IgD-negative memory B cell (primary cell): Measurements from ENCODE around the gene CLDN25. TPM values are rescaled to one million over a fixed set of nuclear protein-coding genes. Genes with fewer than 3 reads are reported as not detected.
"Not testable (repeated sequence)": the region's sequence is repeated elsewhere in the genome, so short reads cannot be mapped to it uniquely, and the experiment has no call there.

ENCODE experiments used
- H3K27ac Mint-ChIP-seq, 3 donors: one replicate each; pipeline ENCODE4 v1.8.0; 2020 to 2022; ENCODE audit warnings: mild to moderate bottlenecking in 3 of 3, mixed read lengths in 3 of 3, moderate library complexity in 1 of 3
- H3K27me3 Mint-ChIP-seq: one replicate; pipeline ENCODE4 v1.8.0; 2021; ENCODE audit warnings: mixed read lengths
- H3K36me3 Mint-ChIP-seq: one replicate; pipeline ENCODE4 v1.8.0; 2020; ENCODE audit warnings: mild to moderate bottlenecking, mixed read lengths
- H3K4me1 Mint-ChIP-seq, 3 donors: one replicate each; pipeline ENCODE4 v1.8.0; 2020 to 2022; ENCODE audit warnings: mixed read lengths in 3 of 3, mild to moderate bottlenecking in 1 of 3
- H3K4me3 Mint-ChIP-seq, 4 donors: one replicate each; pipeline ENCODE4 v1.8.0; 2020 to 2022; ENCODE audit warnings: mild to moderate bottlenecking in 4 of 4, mixed read lengths in 4 of 4, moderate library complexity in 3 of 4
- H3K9me3 Mint-ChIP-seq, 3 donors: one replicate each; pipeline ENCODE4 v1.8.0; 2020 to 2021; ENCODE audit warnings: mixed read lengths in 3 of 3, mild to moderate bottlenecking in 1 of 3
- polyA plus RNA-seq: library from polyadenylated mRNA; unstranded; fragments of 300-500 nt; fragmentation: Illumina TruSeq; gene quantifications from one replicate; pipeline ENCODE4 v1.2.3, GENCODE V29; 2021

CLDN25 gene
- not detected for polyA plus RNA-seq

GRCh38 chr11:113779496-113779895, at the start of gene CLDN25:
Gene CLDN25 (plus strand): TSS chr11:113779796. CDS start chr11:113779796, 0 bp downstream.
- Mint-ChIP-seq H3K9me3 (no peaks in the 10 kb centered on the region), H3K36me3 (peaks cover 2% of the 10 kb centered on the region), H3K27me3 (peaks cover 17% of the 10 kb centered on the region), H3K4me3 (peak within 1 kb of the TSS in 1 of 4 donors; percentile 52), H3K27ac (no peak within 1 kb of the TSS), H3K4me1 (peaks cover 0 to 2% (median 2%) of the 10 kb centered on the region in 3 donors)

DNA sequence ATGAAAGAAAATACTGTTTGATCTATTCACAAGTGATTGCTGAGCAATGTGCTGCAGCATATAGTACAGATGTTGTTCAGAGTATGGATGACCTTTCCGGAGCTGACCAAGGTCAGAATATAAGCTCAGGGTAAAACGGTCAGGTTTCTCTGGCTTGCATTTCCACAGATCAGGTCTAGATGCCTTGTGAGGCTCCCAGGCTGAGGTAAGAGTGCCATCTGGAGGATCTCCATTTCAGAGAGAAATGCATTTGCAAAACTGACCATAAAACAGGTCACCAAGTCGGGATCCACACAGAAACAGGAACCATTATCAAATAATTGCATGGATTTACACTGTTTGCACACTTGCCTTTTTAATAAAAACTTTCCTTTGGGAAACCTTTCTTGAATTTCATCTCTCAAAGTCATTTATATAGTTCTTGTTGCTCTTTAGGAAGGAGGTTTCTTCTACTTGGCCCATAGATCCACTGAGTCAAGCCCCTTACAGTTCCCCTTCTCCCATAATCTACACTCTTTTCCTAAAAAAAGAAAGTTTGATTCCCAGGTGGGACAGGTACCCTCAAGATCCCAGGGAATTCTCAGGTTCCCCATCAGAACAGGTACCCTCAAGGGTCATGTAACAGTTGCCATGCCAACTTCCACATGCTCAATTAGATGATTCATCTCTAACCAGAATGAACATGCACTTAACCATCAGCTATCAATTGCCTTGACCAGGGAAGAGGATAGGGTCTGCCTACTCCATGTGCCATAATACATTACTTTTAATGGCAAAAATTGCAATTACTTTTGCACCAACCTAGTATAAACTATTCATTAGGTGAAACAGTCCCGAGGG, 48.5 kb upstream of the CLDN25 start:
- no peak overlapping the region for H3K27ac Mint-ChIP-seq

GRCh38 chr11:113732092-113732491, 47.5 kb upstream of the CLDN25 start:
- H3K4me1 Mint-ChIP-seq: no peaks in the 10 kb centered on the region
- no peak overlapping the region for H3K4me3 Mint-ChIP-seq
- H3K9me3 Mint-ChIP-seq: no peaks in the 10 kb centered on the region
- H3K36me3 Mint-ChIP-seq: peaks cover 12% of the 10 kb centered on the region
- H3K27ac Mint-ChIP-seq: no peak overlapping the region
- no peaks in the 10 kb centered on the region for H3K27me3 Mint-ChIP-seq

More for the DNA sequence above, 48.5 kb upstream of the CLDN25 start:
- H3K4me1 Mint-ChIP-seq: no peaks in the 10 kb centered on the region
- H3K36me3 Mint-ChIP-seq: peaks cover 13% of the 10 kb centered on the region
- no peaks in the 10 kb centered on the region for H3K27me3 Mint-ChIP-seq
- H3K9me3 Mint-ChIP-seq: no peaks in the 10 kb centered on the region
- H3K4me3 Mint-ChIP-seq: no peak overlapping the region

DNA sequence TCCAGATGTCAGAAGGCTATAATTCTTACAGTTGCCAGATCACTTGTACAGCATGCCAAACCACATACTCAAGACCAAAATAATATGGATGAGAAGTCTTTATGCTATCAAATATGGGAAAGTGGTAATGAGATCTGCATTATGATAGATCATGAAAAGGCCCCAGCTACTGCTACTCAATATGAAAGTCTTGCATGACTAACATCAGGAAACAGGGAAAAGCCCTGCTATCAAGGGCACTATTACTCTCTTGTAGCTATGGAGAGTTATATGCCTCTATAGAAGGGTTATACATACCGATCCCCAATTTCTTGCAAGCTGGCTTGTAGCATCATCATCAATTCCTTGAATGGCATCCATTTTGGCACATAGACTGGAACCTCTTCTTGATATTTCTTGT, 43.3 kb upstream of the CLDN25 start:
- H3K27ac Mint-ChIP-seq: no peak overlapping the region
- no peaks in the 10 kb centered on the region for H3K9me3 Mint-ChIP-seq
- H3K4me1 Mint-ChIP-seq: no peaks in the 10 kb centered on the region
- H3K4me3 Mint-ChIP-seq: no peak overlapping the region
- no peaks in the 10 kb centered on the region for H3K27me3 Mint-ChIP-seq
- H3K36me3 Mint-ChIP-seq: peaks cover 13% of the 10 kb centered on the region

DNA sequence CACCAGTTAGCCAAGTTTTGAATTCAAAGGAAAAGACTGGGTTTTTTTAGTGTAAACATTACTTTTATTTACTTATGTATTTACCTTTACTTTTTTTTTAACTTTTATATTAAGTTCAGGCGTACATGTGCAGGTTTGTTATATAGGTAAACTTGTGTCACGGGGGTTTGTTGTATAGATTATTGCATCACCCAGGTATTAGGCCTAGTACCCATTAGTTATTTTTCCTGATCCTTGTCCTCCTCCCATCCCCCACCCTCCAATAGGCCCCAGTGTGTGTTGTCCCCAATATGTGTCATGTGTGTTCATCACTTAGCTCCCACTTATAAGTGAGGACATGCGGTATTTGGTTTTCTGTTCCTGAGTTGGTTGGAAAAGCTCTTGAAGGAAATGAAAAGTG, 26.7 kb upstream of the CLDN25 start:
- H3K9me3 Mint-ChIP-seq: no peaks in the 10 kb centered on the region
- no peak overlapping the region for H3K27ac Mint-ChIP-seq
- H3K36me3 Mint-ChIP-seq: peaks cover 17% of the 10 kb centered on the region
- H3K27me3 Mint-ChIP-seq: no peaks in the 10 kb centered on the region
- no peak overlapping the region for H3K4me3 Mint-ChIP-seq
- no peaks in the 10 kb centered on the region for H3K4me1 Mint-ChIP-seq

DNA sequence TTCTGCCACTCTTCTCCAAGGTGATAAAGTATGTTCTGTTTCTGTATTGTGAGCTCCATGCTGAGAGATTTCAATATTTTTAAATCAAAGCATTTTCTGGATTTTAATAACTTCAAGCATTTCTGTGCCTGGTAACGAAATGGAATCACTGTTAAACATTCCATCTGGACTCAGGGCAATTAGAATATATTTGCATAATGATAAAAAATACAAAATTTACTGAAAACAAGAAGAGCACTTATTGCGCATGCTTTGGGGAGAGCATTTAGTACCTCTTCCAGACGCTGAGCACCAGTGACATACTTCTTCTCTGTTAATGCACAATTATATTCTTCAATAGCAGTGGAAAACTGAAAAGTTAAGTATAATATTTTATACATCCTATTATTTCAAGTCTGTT, 19.4 kb upstream of the CLDN25 start:
- peaks cover 29% of the 10 kb centered on the region for H3K36me3 Mint-ChIP-seq
- no peaks in the 10 kb centered on the region for H3K9me3 Mint-ChIP-seq
- peaks cover 0 to 7% (median 5%) of the 10 kb centered on the region in 3 donors for H3K4me1 Mint-ChIP-seq
- no peaks in the 10 kb centered on the region for H3K27me3 Mint-ChIP-seq
- peak overlapping the region in 1 of 4 donors; percentile 43 for H3K4me3 Mint-ChIP-seq
- no peak overlapping the region for H3K27ac Mint-ChIP-seq

DNA sequence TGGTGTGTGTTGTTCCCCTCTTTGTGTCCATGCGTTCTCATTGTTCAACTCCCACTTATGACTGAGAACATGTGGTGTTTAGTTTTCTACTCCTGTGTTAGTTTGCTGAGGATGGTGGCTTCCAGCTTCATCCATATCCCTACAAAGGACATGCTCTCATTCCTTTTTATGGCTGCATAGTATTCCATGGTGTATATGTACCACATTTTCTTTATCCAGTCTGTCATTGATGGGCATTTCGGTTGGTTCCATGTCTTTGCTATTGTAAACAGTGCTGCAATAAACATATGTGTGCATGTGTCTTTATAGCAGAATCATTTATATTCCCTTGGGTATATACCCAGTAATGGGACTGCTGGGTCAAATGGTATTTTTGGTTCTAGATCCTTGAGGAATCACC, 16.6 kb upstream of the CLDN25 start:
- not testable (repeated sequence) for H3K4me3 Mint-ChIP-seq, H3K27me3 Mint-ChIP-seq, H3K27ac Mint-ChIP-seq, H3K9me3 Mint-ChIP-seq
- Mint-ChIP-seq H3K36me3 (peaks cover 27% of the 10 kb centered on the region), H3K4me1 (peaks cover 5 to 17% (median 12%) of the 10 kb centered on the region in 3 donors)

- no peaks in the 10 kb centered on the region for H3K27me3 Mint-ChIP-seq
- H3K4me3 Mint-ChIP-seq: no peak overlapping the region
- no peak overlapping the region for H3K27ac Mint-ChIP-seq
- peaks cover 5 to 20% (median 12%) of the 10 kb centered on the region in 3 donors for H3K4me1 Mint-ChIP-seq
- H3K9me3 Mint-ChIP-seq: no peaks in the 10 kb centered on the region
- peaks cover 21% of the 10 kb centered on the region for H3K36me3 Mint-ChIP-seq
These were observed 14.9 kb upstream of the CLDN25 start for GRCh38 chr11:113764527-113765219.

- H3K27ac Mint-ChIP-seq: peak overlapping the region in 1 of 3 donors; percentile 74
- peaks cover 17 to 32% (median 19%) of the 10 kb centered on the region in 3 donors for H3K4me1 Mint-ChIP-seq
- no peaks in the 10 kb centered on the region for H3K9me3 Mint-ChIP-seq
- peak overlapping the region; percentile 96 to 100 (median 97) for H3K4me3 Mint-ChIP-seq
- no peaks in the 10 kb centered on the region for H3K27me3 Mint-ChIP-seq
- peaks cover 6% of the 10 kb centered on the region for H3K36me3 Mint-ChIP-seq
These were observed 7.6 kb upstream of the CLDN25 start for GRCh38 chr11:113771964-113772363.

DNA sequence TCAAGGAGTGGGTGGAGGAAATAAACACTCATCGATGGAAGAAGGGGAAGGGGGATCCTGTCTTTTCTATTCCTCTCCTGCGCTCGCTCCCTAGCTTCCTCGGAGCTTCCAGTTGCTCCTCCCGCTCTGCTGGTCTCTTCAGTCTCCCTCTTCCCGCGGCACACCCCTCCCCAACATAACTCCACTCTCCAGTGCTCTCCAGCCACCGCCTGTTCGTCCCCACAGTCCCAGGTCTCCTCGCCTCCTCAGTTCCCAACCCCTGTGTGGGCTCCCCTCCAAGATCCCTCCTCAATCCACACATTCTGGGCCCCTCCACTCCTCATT, 6.5 kb upstream of the CLDN25 start:
- Mint-ChIP-seq H3K4me1 (peaks cover 9 to 23% (median 15%) of the 10 kb centered on the region in 3 donors), H3K4me3 (peak overlapping the region; percentile 96 to 100 (median 97)), H3K36me3 (no peaks in the 10 kb centered on the region), H3K27ac (peak overlapping the region; percentile 91 to 98 (median 97)), H3K27me3 (peaks cover 4% of the 10 kb centered on the region), H3K9me3 (no peaks in the 10 kb centered on the region)

- no peaks in the 10 kb centered on the region for H3K36me3 Mint-ChIP-seq
These were observed 6.0 kb upstream of the CLDN25 start, which contains the start of gene ZW10 for GRCh38 chr11:113773416-113774173. Gene ZW10 (minus strand): TSS chr11:113773692. CDS start chr11:113773666, 26 bp downstream.

DNA sequence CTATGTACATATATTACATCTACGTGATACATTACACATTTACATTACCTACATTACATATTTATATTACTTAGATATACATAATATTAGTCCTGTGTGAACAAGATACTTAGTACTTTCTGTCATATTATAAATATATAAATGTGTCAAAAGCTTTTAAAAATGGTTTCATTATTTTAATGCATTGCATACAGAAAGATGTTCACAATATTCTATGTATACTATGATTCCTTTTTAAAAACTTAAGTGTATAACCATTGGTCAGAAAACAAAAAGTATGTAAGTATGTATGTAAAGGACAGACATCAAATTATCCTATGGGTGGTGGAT, 5.5 kb upstream of the CLDN25 start:
- Mint-ChIP-seq H3K27me3 (peaks cover 5% of the 10 kb centered on the region), H3K36me3 (no peaks in the 10 kb centered on the region), H3K4me3 (peak overlapping the region; percentile 96 to 100 (median 97)), H3K9me3 (no peaks in the 10 kb centered on the region), H3K4me1 (peaks cover 9 to 23% (median 15%) of the 10 kb centered on the region in 3 donors), H3K27ac (peak overlapping the region in 2 of 3 donors; percentile 91 to 97)

More at GRCh38 chr11:113773416-113774173, 6.0 kb upstream of the CLDN25 start, which contains the start of gene ZW10:
- peak within 1 kb of the TSS; percentile 91 to 98 (median 97) for H3K27ac Mint-ChIP-seq
- H3K9me3 Mint-ChIP-seq: no peaks in the 10 kb centered on the region
- H3K4me1 Mint-ChIP-seq: peaks cover 9 to 23% (median 15%) of the 10 kb centered on the region in 3 donors
- H3K27me3 Mint-ChIP-seq: peaks cover 5% of the 10 kb centered on the region
- H3K4me3 Mint-ChIP-seq: peak within 1 kb of the TSS; percentile 96 to 100 (median 97)

DNA sequence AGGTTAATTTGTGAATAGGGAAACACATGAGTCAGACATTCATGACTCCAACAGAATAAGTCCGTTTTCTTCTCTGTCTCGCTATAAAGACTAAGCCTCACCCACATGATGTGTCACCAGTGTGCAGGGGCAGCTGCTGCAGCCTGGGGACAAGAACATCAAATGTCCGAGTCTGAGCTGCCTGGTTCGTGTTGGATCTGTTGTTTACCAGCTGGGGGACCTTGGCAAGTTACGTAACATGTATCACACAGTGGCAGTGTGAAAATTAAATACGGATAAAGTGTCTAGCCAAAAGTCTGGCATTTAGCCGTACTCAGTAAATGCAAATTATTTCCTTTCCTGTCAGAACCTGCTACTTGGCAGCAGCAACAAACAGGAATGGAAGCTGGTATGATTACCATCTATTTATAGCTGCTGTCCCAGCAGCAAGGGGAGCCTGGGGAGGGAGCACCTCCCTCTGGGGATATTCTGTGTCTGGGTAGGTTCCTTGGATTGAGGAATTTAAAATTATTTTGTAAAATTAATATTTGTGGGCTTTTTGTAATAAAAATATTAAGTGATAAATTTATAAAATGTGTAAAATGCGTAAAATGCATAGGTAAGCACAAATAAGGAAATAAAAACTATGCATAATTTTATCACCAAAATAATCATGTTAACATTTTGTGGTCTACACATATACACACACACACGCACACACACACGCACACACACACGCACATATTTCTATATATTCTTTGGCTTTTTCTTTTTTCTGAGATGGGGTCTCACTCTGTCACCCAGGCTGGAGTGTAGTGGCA, 1.3 kb upstream of the CLDN25 start:
- no peak overlapping the region for H3K27ac Mint-ChIP-seq
- peak overlapping the region in 1 of 4 donors; percentile 44 for H3K4me3 Mint-ChIP-seq

DNA sequence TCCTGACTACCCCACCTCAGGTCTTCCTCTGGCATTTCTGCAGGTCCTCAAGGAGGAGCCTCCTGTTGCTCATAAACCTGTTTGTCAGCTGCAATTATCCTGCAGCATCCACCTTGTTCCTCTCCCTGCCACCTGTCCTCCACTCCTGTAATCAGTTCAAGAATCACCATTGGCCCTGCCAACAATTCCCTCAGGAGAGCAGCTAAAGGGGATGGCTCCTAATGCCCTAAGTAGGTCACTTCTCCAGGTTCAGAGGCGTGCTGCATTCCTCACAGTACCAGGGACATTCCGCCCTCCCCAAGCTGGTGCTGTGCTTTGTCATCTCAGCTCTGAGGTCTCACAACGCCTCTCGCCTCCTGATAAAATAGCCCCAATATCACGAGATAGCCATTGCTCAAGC, 2.1 kb downstream of the CLDN25 start:
- Mint-ChIP-seq H3K9me3 (no peaks in the 10 kb centered on the region), H3K4me3 (no peak overlapping the region), H3K4me1 (no peaks in the 10 kb centered on the region), H3K27me3 (peaks cover 20% of the 10 kb centered on the region), H3K27ac (no peak overlapping the region), H3K36me3 (peaks cover 2% of the 10 kb centered on the region)

More for the DNA sequence above, 1.3 kb upstream of the CLDN25 start:
- Mint-ChIP-seq H3K9me3 (no peaks in the 10 kb centered on the region), H3K4me1 (peaks cover 1 to 10% (median 5%) of the 10 kb centered on the region in 3 donors), H3K27me3 (peaks cover 16% of the 10 kb centered on the region), H3K36me3 (peaks cover under 1% of the 10 kb centered on the region)
